GM18858 (cell line): Measurements from ENCODE around the gene CLEC14A.

ENCODE experiments used
- ATAC-seq: cut with Tn5 transposase; IDR thresholded peaks from one replicate; pipeline ENCODE4 v1.9.1; 2021; ENCODE audit not compliant: unreplicated experiment

Gene CLEC14A

GRCh38 chr14:38248321-38249028, 7.4 kb downstream of the CLEC14A start:
- no peak for ATAC-seq

GRCh38 chr14:38243696-38244240, 12.1 kb downstream of the CLEC14A start:
- ATAC-seq: no peak

GRCh38 chr14:38238878-38239277, 17.0 kb downstream of the CLEC14A start:
- ATAC-seq: no peak

GRCh38 chr14:38238332-38238731, 17.6 kb downstream of the CLEC14A start:
- ATAC-seq: no peak

GRCh38 chr14:38233218-38233617, 22.7 kb downstream of the CLEC14A start:
- no peak for ATAC-seq

- ATAC-seq: no peak
These were observed 29.5 kb downstream of the CLEC14A start for GRCh38 chr14:38226366-38226765.

- no peak for ATAC-seq
These were observed 29.9 kb downstream of the CLEC14A start for GRCh38 chr14:38225946-38226345.

- ATAC-seq: no peak
These were observed 31.6 kb downstream of the CLEC14A start for GRCh38 chr14:38224338-38224737.

GRCh38 chr14:38221077-38221476, 34.8 kb downstream of the CLEC14A start:
- no peak for ATAC-seq

- ATAC-seq: no peak
These were observed 38.3 kb downstream of the CLEC14A start for GRCh38 chr14:38217553-38217952.

- ATAC-seq: no peak
These were observed 42.9 kb downstream of the CLEC14A start for GRCh38 chr14:38213001-38213400.

- ATAC-seq: no peak
These were observed 43.8 kb downstream of the CLEC14A start for GRCh38 chr14:38212111-38212510.

- no peak for ATAC-seq
These were observed 44.6 kb downstream of the CLEC14A start for GRCh38 chr14:38211255-38211735.

- no peak for ATAC-seq
These were observed 45.2 kb downstream of the CLEC14A start for GRCh38 chr14:38210587-38211216.

- ATAC-seq: no peak
These were observed 46.0 kb downstream of the CLEC14A start for GRCh38 chr14:38209572-38210557.

GRCh38 chr14:38208618-38209562, 47.0 kb downstream of the CLEC14A start:
- ATAC-seq: no peak

- ATAC-seq: no peak
These were observed 47.9 kb downstream of the CLEC14A start, which contains the start of gene SSTR1 for GRCh38 chr14:38207736-38208617. TSS of gene SSTR1 (plus strand) at chr14:38207904. CDS start at chr14:38209390, 1,486 bp downstream.

- no peak for ATAC-seq
These were observed 48.5 kb downstream of the CLEC14A start for GRCh38 chr14:38207377-38207735.
